ENCODE results near the gene IL9R.
A peak's percentile ranks its signal among the peaks of the same experiment; 100 is the strongest.
"Not testable (repeated sequence)": the region's sequence is repeated elsewhere in the genome, so short reads cannot be mapped to it uniquely, and the experiment has no call there.

IL9R gene

DNA sequence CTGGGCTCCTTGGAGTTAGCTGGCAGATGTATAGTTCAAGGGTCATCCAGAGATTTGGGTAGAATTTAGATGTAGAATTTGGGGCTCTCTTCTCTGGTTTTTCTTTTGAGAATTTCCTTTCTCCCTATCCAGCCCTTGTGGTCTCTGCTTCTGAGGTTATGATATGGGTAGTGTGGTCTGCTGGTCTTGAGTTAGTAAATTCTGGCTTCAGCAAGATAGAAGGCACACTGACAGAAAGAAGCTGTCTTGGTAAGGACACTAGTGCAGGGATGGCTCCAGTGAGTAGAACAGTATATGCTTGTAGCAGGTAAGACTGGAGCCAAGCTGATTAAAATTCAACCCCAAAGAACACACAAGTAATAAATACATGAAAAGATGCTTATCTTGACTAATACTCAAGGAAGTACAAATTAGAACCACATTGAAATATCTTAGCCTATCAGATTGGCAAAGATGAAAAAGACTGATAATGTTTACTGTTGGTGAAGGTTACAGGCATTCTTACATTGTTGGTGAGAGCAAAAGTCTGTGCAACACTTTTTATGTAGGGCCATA, 2.1 kb upstream of the IL9R start:
- H3K4me3 ChIP-seq, result no peak overlapping the region
- no peak overlapping the region for H3K27ac ChIP-seq

DNA sequence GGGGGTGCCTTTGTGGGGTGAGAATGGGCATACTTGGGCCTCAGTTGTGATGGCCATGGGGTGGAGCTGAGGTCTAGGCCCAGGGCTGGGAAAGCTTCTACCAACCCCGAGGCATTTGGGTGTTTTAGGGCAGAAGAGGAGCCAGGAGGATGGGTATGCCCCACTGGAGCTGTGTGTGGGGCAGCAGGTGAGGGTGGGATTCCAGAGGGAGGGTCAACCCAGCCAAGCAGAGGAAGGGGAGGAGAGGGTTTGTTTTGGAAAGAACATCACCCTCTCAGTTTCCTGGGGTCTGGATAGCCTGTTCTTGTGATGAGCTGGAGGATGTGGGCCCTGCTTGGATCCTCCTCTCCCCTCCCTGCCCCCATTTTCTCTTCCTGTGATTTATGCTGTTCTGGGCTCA, 620 bp downstream of the IL9R start:
- Histone ChIP-seq H3K27ac (peak overlapping the region in 5 of 21 experiments; percentile 11 to 76 (median 29)), H3K4me3 (no peak overlapping the region)

DNA sequence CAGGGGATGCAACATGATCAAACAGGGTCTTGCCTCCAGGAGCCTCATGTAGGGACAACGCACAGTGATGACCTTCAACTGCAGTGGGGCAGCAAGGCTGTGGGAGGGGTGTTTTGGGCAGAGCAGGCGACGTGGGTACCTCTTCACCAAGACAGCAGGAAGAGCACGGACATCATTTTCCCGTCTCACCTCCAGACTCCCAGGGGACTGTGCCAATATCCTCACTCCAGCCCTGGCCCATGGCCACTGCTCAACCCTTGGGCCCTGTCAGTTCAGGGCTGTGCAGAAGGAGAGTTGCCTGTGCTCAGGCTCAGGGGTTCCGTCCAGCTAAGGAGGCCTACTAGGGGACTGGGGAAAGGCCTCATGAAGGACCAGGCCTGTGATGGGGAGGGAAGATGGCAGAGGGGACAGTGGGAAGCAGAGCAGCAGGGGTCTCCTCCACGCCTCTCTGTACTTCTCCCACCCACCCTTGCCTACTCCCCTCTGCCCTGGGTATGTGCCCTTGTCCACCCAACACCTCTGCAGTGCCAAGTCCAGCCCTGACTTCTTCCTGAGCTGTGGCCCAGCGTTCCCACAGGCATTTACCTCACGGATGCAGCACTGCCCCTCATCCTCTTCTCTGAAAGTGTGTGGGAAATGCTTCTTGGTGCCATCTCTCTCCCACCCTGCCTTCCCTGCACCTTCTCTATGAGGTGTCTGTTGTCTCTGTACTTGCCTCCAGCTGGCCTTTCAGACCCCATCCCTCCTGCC, 1.4 kb downstream of the IL9R start:
- Histone ChIP-seq H3K27ac (peak overlapping the region in 2 of 21 experiments; percentile 10 to 30), H3K4me3 (no peak overlapping the region)

DNA sequence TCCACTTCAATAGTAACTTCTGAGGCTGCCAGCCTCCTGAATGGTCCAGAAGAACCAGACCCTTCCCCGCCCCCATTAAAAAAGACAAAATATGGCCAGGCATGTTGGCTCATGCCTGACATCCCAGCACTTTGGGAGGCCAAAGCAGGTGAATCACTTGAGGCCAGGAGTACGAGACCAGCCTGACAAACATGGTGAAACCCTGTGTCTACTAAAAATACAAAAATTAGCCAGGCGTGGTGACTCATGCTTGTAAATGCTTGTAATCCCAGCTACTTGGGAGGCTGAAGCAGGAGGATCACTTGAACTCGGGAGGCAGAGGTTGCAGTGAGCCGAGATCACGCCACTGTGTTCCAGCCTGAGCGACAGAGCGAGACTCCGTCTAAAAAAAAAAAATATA, 2.3 kb downstream of the IL9R start:
- not testable (repeated sequence) for H3K4me3 ChIP-seq
- H3K27ac ChIP-seq, result peak overlapping the region in 1 of 21 experiments; percentile 10

DNA sequence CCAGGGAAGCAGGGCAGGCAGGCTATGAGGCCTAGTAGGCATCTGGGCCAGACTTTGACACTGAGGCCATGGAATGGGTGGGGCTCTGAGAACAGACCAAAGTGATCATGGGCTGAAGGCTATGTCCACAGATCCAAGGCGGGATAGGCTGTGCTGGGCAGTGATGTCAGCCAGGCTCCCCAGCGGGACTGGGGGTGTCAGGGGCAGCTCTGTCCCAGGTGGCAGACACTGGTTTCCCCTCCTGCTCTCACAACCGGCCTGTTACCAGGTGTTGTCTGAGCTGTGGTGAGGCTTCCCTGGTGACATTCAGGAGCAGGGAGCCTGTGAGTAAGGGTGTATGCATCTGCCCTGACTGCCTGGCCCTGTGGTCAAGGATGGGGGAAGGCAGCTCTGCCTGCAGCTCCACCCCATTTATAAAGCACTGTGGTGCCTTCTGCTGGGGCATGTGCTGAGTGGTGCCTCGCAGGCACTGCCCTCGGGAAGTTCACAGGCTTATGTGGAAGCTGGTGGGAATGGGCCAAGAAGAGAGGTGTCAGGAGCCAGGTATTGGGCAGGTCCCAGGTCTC, 2.9 kb downstream of the IL9R start:
- Histone ChIP-seq H3K4me3 (no peak overlapping the region), H3K27ac (peak overlapping the region in 4 of 21 experiments; percentile 10 to 61 (median 29))

DNA sequence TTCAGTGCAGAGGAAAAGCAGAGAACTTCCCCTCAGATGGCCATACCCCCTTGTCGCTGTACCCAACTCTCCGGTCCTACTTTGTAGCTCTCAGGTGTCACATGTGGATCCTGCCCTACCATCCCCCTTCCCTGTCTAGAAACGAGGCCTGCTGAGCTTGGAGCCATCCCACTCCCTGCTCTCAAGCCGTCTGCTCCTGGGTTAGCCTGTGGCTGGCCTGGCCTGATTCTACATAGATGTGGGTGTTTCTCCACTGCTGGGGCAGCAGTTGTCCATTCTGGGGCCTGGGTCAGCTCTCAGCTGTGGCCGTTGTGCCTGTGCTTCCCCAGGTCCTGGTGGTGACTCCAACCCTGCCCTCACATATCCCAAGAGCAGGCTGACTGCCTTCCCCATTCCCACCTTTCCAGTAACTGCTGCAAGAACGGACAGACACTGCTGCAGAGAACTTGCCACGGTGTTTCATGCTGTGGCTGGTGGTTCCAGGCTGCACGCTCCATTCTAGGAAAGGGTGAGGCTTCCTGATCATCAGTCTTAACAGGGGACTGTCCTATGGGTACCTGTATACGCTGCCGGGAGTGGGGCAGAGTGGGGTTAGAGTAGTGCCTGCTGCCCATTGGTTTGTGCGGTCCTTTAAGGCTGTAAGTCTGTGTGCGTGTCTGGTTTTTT, 3.6 kb downstream of the IL9R start:
- peak overlapping the region in 3 of 21 experiments; percentile 10 to 61 (median 44) for H3K27ac ChIP-seq
- H3K4me3 ChIP-seq, result no peak overlapping the region

DNA sequence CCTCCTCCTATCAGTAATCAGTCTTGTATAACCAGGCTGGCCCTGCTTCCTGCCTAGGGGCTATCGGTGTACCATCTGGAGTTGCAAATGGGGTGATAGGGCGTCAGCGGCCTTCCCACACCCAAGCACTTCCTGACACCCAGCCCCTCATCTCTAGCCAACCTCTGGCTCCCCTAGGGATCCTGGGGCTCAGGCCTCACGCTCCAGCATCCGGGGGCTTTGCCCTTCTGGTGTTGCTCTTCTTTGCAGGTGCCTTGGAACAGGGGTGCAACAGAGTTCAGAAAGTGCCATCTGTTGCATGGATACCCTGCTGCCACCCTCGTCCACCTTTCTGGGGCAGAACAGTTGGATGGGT, 4.1 kb downstream of the IL9R start:
- H3K4me3 ChIP-seq, result no peak overlapping the region

DNA sequence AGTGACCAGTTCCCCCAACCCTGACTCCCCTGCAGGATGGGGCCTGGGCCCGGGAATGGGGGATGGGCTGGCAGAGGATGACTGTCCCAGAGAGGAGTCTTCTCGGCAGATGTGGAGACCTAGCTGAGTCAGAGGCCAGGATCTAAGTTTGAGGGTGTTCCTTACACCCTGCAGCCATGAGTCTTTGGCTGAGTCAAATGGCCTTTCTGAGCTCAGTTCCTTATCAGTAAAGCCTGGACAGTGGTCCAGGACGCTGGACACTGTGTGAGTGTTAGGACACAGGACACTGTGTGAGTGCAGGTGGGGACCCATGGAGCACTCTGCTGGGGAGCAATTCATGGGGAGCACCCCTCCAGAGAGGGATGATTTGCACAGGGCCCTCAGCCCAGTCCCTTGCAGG, 5.0 kb downstream of the IL9R start:
- Histone ChIP-seq H3K27ac (no peak overlapping the region), H3K4me3 (no peak overlapping the region)

More for the DNA sequence above, 4.1 kb downstream of the IL9R start:
- H3K27ac ChIP-seq, result peak overlapping the region in 1 of 21 experiments; percentile 61

DNA sequence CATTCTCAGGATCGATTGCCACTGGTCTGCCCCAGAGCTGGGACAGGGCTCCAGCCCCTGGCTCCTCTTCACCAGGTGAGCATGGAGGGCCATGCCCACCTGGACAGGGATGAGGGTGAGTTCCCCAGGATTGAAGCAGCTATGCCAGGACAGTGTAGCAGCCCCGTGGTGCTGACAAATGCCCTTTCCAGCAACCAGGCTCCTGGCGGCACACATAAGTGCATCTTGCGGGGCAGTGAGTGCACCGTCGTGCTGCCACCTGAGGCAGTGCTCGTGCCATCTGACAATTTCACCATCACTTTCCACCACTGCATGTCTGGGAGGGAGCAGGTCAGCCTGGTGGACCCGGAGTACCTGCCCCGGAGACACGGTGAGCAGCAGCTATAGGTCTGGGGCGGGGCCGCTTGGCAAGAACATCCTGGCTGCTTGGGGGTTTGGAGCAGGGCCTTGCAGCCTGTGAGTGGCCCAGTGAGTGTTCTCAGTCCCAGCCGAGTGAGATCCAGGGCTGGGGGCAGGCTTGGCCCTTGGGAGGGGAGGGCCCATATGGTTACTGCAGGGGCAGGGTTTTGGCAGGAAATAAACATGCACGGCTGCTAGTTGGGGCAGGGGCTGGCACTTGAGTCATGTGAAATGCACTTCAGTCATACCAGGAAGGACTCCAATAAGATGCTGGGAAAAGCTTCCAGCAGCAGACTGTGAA, 6.1 kb downstream of the IL9R start:
- no peak overlapping the region for H3K4me3 ChIP-seq

DNA sequence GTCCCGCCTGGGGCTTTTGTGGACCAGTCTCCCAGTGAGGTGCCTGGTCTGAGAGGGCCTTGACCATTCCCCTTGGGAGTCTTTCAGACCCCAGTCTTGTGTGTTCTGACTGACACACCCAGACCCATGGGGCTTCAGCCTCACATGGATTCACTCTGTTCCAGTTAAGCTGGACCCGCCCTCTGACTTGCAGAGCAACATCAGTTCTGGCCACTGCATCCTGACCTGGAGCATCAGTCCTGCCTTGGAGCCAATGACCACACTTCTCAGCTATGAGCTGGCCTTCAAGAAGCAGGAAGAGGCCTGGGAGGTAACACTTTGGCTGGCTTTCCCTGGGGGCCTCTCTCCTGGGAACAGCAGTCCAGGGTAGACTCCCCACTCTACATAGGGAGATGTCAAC, 6.8 kb downstream of the IL9R start:
- H3K4me3 ChIP-seq, result no peak overlapping the region
- no peak overlapping the region for H3K27ac ChIP-seq

More for the DNA sequence above, 6.1 kb downstream of the IL9R start:
- no peak overlapping the region for H3K27ac ChIP-seq

DNA sequence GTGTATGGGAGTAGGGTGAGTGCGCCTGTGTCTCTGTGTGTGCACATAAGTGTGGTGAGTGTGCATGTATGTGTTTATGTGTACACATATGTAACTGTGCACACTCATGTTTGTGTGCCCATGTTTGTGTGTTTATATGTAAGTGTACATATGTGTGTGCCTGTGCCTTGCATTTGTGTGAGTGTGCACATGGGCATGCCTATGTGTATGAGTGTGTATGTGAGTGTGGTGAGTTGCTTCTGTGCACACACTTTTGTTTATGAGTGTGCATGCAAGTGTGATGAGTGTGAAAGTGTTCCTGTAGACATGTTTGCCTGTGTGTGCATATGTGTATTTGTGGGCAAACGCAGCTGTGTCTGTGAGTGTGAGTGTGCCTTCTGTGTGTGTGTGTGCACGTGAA, 7.2 kb downstream of the IL9R start:
- no peak overlapping the region for H3K27ac ChIP-seq

DNA sequence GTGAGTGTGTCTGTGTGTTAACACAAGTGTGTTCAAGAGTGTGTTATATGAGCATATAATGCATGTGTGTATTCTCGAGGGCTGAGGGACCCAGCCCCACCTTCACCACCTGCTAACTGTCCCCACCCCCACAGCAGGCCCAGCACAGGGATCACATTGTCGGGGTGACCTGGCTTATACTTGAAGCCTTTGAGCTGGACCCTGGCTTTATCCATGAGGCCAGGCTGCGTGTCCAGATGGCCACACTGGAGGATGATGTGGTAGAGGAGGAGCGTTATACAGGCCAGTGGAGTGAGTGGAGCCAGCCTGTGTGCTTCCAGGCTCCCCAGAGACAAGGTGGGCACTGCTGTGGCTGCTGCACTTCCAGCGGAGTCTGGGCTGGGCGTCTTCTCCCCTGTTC, 7.6 kb downstream of the IL9R start:
- H3K27ac ChIP-seq, result no peak overlapping the region

More for the DNA sequence above, 7.2 kb downstream of the IL9R start:
- H3K4me3 ChIP-seq, result no peak overlapping the region

DNA sequence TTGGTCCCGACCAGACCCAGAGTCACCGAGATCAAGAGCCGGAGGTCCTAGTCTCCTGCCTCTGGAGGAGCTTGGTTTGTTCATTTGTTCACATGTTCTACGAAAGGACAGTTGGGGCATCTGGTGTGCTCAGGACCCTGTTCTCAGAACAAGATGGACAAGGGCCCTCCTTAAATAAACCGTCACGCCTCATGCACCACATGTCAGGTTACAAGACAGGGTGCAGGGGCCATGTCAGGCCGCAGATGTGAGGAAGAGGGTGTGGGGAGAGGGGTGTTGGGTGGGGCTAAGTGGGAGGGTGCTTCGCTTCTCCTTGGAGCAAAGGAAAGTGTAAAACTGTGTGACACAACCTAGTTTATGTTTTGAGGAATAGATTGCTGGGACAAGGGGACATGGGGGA, 9.0 kb downstream of the IL9R start:
- H3K4me3 ChIP-seq, result not testable (repeated sequence)

More for the DNA sequence above, 7.6 kb downstream of the IL9R start:
- H3K4me3 ChIP-seq, result no peak overlapping the region

DNA sequence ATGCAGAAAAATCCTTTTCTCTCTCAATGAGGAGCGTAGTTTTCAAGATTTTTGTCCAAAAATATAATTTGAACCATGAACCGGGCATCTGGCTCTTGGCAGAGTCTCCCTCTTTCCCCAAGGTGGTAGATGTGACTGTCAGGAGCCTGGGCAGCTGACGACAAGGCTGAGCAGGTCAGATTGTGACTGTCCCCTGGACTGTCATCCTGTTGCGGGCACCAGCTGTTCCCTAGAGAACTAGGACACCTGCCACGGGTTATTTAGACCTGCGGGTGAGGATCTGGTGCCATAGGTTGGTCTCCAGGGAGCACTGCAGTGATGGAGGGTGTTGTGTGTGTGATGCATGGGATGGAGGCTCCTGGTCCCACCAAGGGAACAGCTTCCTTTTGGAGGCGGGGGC, 10.9 kb downstream of the IL9R start:
- H3K4me3 ChIP-seq, H3K27ac ChIP-seq: not testable (repeated sequence)

More for the DNA sequence above, 9.0 kb downstream of the IL9R start:
- not testable (repeated sequence) for H3K27ac ChIP-seq

DNA sequence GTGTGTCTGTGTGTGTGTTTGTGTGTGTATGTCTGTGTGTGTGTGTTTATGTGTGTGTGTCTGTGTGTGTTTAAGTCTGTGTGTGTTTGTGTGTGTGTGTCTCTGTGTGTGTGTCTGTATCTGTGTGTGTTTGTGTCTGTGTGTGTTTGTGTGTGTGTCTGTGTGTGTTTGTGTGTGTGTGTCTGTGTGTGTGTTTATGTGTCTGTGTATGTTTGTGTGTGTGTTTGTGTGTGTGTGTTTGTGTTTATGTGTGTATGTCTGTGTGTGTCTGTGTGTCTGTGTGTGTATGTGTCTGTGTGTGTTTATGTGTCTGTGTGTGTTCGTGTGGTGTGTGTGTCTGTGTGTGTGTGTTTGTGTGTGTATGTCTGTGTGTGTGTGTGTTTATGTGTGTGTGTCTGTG, 11.4 kb downstream of the IL9R start:
- no peak overlapping the region for H3K4me3 ChIP-seq
- H3K27ac ChIP-seq, result no peak overlapping the region

DNA sequence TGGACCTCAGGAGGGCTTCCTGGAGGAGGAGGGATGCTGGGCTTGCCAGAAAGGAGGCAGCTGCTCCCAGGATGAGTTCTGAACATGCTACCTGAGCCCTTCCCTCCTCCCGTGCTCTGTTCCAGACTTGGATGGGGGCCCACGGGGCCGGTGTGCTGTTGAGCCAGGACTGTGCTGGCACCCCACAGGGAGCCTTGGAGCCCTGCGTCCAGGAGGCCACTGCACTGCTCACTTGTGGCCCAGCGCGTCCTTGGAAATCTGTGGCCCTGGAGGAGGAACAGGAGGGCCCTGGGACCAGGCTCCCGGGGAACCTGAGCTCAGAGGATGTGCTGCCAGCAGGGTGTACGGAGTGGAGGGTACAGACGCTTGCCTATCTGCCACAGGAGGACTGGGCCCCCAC, 12.2 kb downstream of the IL9R start:
- H3K4me3 ChIP-seq, H3K27ac ChIP-seq: not testable (repeated sequence)

DNA sequence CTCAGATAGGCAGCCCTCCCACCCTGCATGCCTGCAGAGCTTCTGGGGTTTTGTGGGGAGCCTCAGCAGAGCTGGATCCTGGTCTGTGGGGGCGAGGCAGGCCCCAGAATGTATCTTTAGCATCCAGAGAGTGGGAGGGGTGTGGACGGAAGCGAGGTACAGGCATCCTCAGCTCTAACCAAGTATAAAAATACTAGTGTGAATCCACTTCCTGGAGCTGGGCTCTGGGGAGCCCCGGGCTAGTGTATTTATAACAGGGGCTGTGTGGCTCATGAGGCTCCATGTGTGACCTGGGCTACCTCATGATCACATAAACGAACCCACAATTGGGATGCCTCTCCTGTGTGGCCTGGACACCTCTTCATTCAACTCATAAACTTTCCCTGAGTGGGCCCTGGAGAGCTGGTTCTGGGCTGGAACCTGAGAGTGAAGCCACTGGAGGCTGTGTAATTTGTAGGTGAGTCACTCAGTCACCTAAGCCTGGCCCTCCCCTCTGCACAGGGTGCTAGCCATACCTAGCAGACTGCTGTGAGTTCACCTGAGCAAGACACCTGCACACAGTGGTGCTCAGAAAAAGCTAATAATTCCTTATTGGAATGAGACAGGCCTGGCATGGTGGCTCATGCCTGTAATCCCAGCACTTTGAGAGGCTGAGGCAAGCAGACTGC, 15.9 kb downstream of the IL9R start:
- H3K27ac ChIP-seq, H3K4me3 ChIP-seq: not testable (repeated sequence)

DNA sequence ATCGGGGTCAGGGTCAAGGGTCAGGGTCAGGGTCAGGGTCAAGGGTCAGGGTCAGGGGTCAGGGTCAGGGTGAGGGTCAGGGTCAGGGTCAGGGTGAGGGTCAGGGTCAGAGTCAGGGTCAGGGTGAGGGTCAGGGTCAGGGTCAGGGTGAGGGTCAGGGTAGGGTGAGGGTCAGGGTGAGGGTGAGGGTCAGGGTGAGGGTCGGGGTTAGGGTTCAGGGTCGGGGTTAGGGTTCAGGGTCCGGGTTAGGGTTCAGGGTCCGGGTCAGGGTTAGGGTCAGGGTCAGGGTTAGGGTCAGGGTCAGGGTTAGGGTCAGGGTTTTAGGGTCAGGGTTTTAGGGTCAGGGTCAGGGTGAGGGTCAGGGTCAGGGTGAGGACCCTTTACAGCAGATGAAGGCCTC, 22.4 kb downstream of the IL9R start:
- not testable (repeated sequence) for H3K27ac ChIP-seq, H3K4me3 ChIP-seq

DNA sequence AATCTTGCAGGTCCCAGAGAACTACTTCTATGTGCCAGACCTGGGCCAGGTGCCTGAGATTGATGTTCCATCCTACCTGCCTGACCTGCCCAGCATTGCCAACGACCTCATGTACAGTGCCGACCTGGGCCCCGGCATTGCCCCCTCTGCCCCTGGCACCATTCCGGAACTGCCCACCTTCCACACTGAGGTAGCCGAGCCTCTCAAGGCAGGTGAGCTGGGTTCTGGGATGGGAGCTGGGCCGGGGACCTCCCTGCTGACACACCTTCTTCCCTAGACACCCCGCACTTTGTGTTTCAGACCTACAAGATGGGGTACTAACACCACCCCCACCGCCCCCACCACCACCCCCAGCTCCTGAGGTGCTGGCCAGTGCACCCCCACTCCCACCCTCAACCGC, 25.5 kb downstream of the IL9R start:
- not testable (repeated sequence) for H3K4me3 ChIP-seq, H3K27ac ChIP-seq
